Neutrophil (primary cell): ENCODE results near the gene MYO3B.

ENCODE experiments used
- H3K27ac ChIP-seq: fragments of 200-600 bp; sonication (generic); 2 replicates; pipeline ENCODE4 v1.5.1; 2016; ENCODE audit warnings: mild to moderate bottlenecking, moderate library complexity
- H3K27me3 ChIP-seq: fragments of 200-600 bp; sonication (generic); 2 replicates; pipeline ENCODE4 v1.6.0; 2016; ENCODE audit warnings: mild to moderate bottlenecking
- H3K36me3 ChIP-seq: fragments of 200-600 bp; sonication (generic); 2 replicates; pipeline ENCODE4 v1.5.1; 2017
- H3K4me1 ChIP-seq, 2 experiments: fragments of 200-600 bp in 1 of 2; sonication (generic) in 1 of 2; 1 replicate in 1 of 2; 2 replicates in 1 of 2; pipeline versions ENCODE4 v1.5.1 to v1.6.1; 2013 to 2016; ENCODE audit warnings: low read depth in 1 of 2, low read length in 1 of 2, mild to moderate bottlenecking in 1 of 2, moderate library complexity in 1 of 2; ENCODE audit not compliant: control insufficient read depth in 1 of 2, insufficient read depth in 1 of 2
- H3K4me3 ChIP-seq, 2 experiments: fragments of 200-600 bp in 1 of 2; sonication (generic) in 1 of 2; 1 replicate in 1 of 2; 2 replicates in 1 of 2; pipeline ENCODE4 v1.5.1; 2013 to 2016; ENCODE audit warnings: low read depth in 1 of 2, low read length in 1 of 2, mild to moderate bottlenecking in 1 of 2, moderate library complexity in 1 of 2
- H3K9me3 ChIP-seq: fragments of 200-600 bp; sonication (generic); 2 replicates; pipeline ENCODE4 v1.5.1; 2016
- TF ChIP-seq, protein P1 (sequence below): fragments of 200-600 bp; sonication (generic); IDR thresholded peaks from 2 replicates; pipeline ENCODE4 v1.5.1; 2016; ENCODE audit warnings: antibody characterized with exemption

The MYO3B gene

DNA sequence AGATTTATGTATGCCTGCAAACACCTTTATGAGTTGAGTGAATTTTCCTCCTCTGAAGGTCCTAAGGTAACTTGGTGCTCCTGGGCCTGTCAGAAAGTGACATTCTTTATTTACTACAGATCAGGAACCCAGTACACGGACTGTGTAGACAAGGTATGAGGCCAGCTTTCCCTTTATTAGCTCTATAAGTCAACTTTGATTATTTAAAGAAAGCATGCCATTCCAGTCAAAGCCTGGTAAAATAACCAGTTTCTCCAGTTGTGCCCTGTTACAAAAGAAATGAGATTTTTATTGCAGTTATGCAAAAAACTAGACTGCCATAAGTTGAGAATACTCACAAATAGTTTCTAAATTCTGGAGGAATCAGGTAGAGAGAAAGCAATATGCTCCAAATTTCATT lies 271.1 kb downstream of the MYO3B start:
- no peaks in the 10 kb centered on the region for H3K4me1 ChIP-seq
- TF ChIP-seq, protein P1, sequence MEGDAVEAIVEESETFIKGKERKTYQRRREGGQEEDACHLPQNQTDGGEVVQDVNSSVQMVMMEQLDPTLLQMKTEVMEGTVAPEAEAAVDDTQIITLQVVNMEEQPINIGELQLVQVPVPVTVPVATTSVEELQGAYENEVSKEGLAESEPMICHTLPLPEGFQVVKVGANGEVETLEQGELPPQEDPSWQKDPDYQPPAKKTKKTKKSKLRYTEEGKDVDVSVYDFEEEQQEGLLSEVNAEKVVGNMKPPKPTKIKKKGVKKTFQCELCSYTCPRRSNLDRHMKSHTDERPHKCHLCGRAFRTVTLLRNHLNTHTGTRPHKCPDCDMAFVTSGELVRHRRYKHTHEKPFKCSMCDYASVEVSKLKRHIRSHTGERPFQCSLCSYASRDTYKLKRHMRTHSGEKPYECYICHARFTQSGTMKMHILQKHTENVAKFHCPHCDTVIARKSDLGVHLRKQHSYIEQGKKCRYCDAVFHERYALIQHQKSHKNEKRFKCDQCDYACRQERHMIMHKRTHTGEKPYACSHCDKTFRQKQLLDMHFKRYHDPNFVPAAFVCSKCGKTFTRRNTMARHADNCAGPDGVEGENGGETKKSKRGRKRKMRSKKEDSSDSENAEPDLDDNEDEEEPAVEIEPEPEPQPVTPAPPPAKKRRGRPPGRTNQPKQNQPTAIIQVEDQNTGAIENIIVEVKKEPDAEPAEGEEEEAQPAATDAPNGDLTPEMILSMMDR, result no peak
- no peak overlapping the region for H3K4me3 ChIP-seq
- no peaks in the 10 kb centered on the region for H3K9me3 ChIP-seq
- H3K27ac ChIP-seq, result no peak overlapping the region
- no peaks in the 10 kb centered on the region for H3K27me3 ChIP-seq
- no peaks in the 10 kb centered on the region for H3K36me3 ChIP-seq

DNA sequence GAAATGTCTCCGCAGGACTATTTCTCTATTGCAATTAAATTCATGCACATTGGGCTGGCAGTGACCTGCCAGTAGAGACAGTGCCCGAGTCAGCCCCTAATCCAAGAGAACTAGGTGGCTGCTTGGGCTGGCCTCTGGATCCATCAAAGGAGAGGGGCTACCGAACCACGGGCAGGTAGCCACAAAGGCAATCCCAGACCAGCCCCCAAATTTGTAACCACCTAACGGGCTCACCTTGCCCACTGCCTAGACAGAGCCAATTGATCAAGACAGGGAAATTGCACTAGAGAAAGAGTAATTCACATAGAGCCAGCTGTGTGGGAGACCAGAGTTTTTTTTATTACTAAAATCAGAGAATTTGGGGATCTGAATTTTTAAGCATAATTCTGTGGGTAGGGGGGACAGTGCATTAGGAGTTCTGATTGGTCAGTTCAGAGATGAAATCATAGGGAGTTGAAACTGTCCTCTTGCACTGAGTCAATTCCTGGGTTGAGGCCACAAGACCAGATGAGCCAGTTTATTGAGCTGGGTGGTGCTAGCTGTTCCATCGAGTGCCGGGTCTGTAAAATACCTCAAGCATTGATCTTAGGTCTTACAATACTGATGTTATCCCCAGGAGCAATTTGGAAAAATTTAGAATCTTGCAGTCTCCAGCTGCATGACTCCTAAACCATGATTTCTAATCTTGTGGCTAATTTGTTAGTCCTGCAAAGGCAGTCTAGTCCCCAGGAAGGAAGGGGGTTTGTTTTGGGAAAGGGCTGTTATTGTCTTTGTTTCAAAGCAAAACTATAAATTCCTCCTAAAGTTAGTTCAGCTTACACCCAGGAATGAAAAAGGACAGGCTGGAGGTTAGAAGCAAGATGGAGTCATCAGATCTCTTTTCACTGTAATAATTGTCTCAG lies 276.8 kb downstream of the MYO3B start:
- Histone ChIP-seq H3K36me3 (no peaks in the 10 kb centered on the region), H3K4me1 (no peaks in the 10 kb centered on the region), H3K27me3 (no peaks in the 10 kb centered on the region), H3K27ac (no peak overlapping the region), H3K9me3 (no peaks in the 10 kb centered on the region), H3K4me3 (no peak overlapping the region)
- TF ChIP-seq, protein P1, result no peak

DNA sequence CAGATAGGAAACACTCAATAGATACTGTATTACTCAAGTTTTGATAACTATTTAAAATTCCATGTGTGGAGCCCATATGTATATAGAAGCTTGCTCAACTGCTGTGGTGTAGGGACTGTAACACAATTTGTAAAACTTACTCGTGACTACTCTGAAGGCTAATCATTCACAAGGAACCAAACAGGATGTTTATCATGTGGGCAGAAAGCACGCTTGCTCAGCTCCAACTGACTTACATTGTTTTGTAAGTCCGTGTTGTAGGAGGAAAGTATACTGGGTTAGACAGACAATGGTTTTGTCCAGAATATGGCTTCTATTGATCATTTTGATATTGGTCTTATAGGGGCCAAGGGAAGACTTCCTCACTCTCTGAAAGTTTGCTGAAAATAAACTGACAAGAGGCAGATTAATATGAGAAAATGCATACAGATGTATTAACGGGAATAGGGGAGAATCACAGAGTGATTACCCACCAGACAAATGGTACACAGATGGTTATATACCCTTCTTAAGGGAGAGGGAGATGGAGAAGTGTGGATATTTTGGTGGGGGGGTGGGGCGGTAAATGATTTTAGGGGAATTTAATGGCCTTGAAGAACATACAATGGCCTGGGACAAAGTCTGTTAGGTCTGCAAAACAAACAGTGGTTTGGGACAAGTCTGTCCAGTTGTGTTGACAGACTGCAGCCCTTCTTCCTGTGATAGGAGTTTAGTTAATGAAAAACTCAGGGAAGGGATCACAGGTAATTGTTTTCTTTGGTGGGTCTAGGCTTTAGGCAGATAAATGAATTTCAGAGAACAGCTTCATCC lies 277.9 kb downstream of the MYO3B start:
- H3K27ac ChIP-seq, result no peak overlapping the region
- H3K4me1 ChIP-seq, result no peaks in the 10 kb centered on the region
- H3K9me3 ChIP-seq, result no peaks in the 10 kb centered on the region
- no peak overlapping the region for H3K4me3 ChIP-seq
- no peaks in the 10 kb centered on the region for H3K27me3 ChIP-seq
- TF ChIP-seq, protein P1, result no peak
- no peaks in the 10 kb centered on the region for H3K36me3 ChIP-seq

DNA sequence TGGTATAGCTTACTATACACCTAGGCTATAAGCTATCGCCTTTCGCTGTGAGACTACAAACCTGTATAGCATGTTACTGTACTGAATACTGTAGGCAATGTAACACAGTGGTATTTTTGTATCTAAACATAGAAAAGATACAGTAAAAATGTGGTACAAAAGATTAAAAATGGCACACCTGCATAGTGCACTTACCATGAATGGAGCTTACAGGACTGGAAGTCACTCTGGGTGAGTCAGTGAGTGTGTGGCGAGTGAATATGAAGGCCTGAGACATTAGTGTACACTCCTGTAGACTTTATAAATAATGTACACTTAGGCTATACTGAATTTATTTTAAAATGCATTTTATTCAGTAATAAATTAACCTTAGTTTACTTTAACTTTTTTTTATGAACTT lies 279.0 kb downstream of the MYO3B start:
- Histone ChIP-seq H3K27ac (no peak overlapping the region), H3K4me1 (no peaks in the 10 kb centered on the region), H3K36me3 (no peaks in the 10 kb centered on the region), H3K4me3 (no peak overlapping the region), H3K9me3 (no peaks in the 10 kb centered on the region), H3K27me3 (no peaks in the 10 kb centered on the region)
- TF ChIP-seq, protein P1, result no peak

DNA sequence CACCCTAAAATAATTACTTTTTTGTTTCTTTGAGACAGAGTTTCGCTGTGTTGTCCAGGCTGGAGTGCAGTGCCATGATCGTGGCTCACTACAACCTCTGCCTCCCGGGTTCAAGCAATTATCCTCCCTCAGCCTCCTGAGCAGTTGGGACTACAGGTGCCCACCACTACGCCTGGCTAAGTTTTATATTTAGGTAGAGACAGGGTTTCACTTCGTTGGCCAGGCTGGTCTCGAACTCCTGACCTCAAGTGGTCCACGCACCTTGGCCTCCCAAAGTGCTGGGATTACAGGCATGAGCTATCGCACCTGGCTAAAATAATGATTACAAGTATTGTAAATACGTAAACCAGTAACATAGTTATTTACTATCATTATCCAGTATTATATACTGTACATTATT lies 279.8 kb downstream of the MYO3B start:
- no peaks in the 10 kb centered on the region for H3K36me3 ChIP-seq
- no peaks in the 10 kb centered on the region for H3K4me1 ChIP-seq
- no peak overlapping the region for H3K27ac ChIP-seq
- H3K4me3 ChIP-seq, result no peak overlapping the region
- no peaks in the 10 kb centered on the region for H3K27me3 ChIP-seq
- TF ChIP-seq, protein P1, result no peak
- H3K9me3 ChIP-seq, result no peaks in the 10 kb centered on the region
